Adrenal gland (tissue), 12 donors: ENCODE results near the gene ISCA1. TPM values are rescaled to one million over a fixed set of nuclear protein-coding genes. Genes with fewer than 3 reads are reported as not detected.

ENCODE experiments used
- DNase-seq, 7 donors: peaks; one replicate each; pipeline ENCODE4 v3.0.0-alpha.2; 2019 to 2020
- H3K27ac ChIP-seq, 5 donors: fragments of 200-600 bp; sonication (generic) in 4 of 5; 1 replicate in 3 of 5; 2 replicates in 2 of 5; pipeline versions ENCODE4 v1.5.1 to v1.8.0; 2016 to 2020; ENCODE audit warnings: mild to moderate bottlenecking in 1 of 5
- H3K27me3 ChIP-seq: fragments of 200-600 bp; 2 replicates; pipeline ENCODE4 v1.8.0; 2021
- H3K36me3 ChIP-seq, 2 donors: fragments of 200-600 bp; replicated peaks in 1 of 2; 1 replicate in 1 of 2; 2 replicates in 1 of 2; pipeline versions ENCODE4 v1.5.1 to v1.8.0; 2018 to 2022
- H3K4me1 ChIP-seq, 2 donors: fragments of 200-600 bp; replicated peaks in 1 of 2; 1 replicate in 1 of 2; 2 replicates in 1 of 2; pipeline versions ENCODE4 v1.5.1 to v1.8.0; 2018 to 2021
- H3K4me3 ChIP-seq, 4 donors: fragments of 200-600 bp; sonication (generic) in 3 of 4; one replicate each; pipeline ENCODE4 v1.5.1; 2016 to 2018
- H3K9me3 ChIP-seq, 3 donors: fragments of 200-600 bp; sonication (generic) in 1 of 3; replicated peaks in 1 of 3; 1 replicate in 2 of 3; 2 replicates in 1 of 3; pipeline versions ENCODE4 v1.5.1 to v1.8.0; 2016 to 2021
- POLR2A ChIP-seq, 2 donors: fragments of 450-650 bp; IDR thresholded peaks; one replicate each; pipeline ENCODE4 v1.6.1; 2017; ENCODE audit warnings: antibody characterized with exemption in 2 of 2, mild to moderate bottlenecking in 2 of 2, moderate library complexity in 1 of 2
- WGBS, 4 donors: extraction: QIAGEN DNeasy Blood & Tissue Kit in 2 of 4; methylation state at CpG; one replicate each; pipeline versions ENCODE4 v1.1.5 to v1.1.7; 2013 to 2017; 5-methylcytosine and 5-hydroxymethylcytosine counted together
- intact Hi-C, 2 donors: fragments of 100-400 bp; cut with DNase I; formaldehyde crosslinking; loops; one replicate each; pipeline versions ENCODE4 v1.14.1 to v1.15.0; 2022 to 2023
- polyA plus RNA-seq, 3 donors: library from polyadenylated mRNA; stranded (reverse); fragments of 200-250 nt in 2 of 3; fragments of 350-450 nt in 1 of 3; fragmentation: Illumina TruSeq in 1 of 3; extraction: RNeasy Lipid Tissue Mini Kit (QIAGEN cat#74804) in 1 of 3; gene quantifications; one replicate each; pipeline ENCODE4 v1.2.3, GENCODE V29; 2013 to 2014
- total RNA-seq, 9 donors: library from RNA; depleted of rRNA in 4 of 9; stranded (reverse); fragments of >200 nt in 4 of 9; fragments of 120-200 nt in 1 of 9; fragmentation: NEBNext Ultra II Directional in 1 of 9; extraction: Animal tissue kit (Norgen Biotek cat#: 25700) in 1 of 9; gene quantifications; one replicate each; pipeline versions ENCODE4 v1.1.0 to v1.2.4, GENCODE V29; 2013 to 2023
- TF ChIP-seq, protein P1 (sequence below), 6 experiments: fragments of 450-650 bp in 4 of 6; fragments of 200-600 bp in 2 of 6; sonication (generic) in 1 of 6; IDR thresholded peaks; 1 replicate in 5 of 6; 2 replicates in 1 of 6; pipeline versions ENCODE4 v1.5.1 to v1.8.0; 2016 to 2021; ENCODE audit warnings: antibody characterized with exemption in 6 of 6, mild to moderate bottlenecking in 2 of 6, moderate library complexity in 1 of 6
- donor health status: healthy with polysubstance abuse.
- donor health status: Bipolar disorder and iron deficiency.
- donor health status: DM: yes; HTN: yes; CAD: no.
- donor health status: DM: no; HTN: no; CAD: no.
- donor health status: DM: no; HTN: no; CAD: no.
- donor health status: DM: yes; HTN: yes; CAD: no.

The ISCA1 gene
- total and polyA plus RNA-seq, 12 donors: 16.3 to 128 (median 50.7) TPM

DNA sequence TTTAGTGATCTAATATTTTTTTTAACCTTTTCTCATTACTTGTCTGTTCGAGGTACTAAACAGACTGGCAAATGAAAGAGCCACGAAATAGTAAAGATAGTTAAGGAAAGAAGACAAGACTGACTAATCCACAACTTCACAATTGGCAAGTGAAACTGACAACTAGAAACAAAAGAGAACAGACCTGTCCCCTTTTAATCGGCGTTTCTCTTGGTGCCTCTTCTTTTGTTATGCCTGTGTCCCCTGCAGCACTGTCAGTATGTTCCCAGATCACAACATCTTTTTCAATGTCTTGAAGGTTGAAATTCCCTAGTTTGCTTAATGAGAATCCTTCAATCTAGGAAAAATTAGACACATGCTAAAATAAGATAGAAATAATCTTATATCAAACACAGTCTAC, 45.8 kb upstream of the ISCA1 start:
- H3K4me3 ChIP-seq: no peak overlapping the region
- intact Hi-C loops: no loop called here
- H3K27ac ChIP-seq: peak overlapping the region in 1 of 5 donors; percentile 43
- peaks cover 0 to 15% of the 10 kb centered on the region in 2 donors for H3K4me1 ChIP-seq
- WGBS, 4 donors: 69 to 83% (median 79%) methylated on average over 4 of the region's 4 CpGs
- H3K9me3 ChIP-seq: no peaks in the 10 kb centered on the region
- H3K36me3 ChIP-seq: peaks cover 0 to 44% of the 10 kb centered on the region in 2 donors
- no peak for DNase-seq
- no peaks in the 10 kb centered on the region for H3K27me3 ChIP-seq
- TF ChIP-seq, protein P1, sequence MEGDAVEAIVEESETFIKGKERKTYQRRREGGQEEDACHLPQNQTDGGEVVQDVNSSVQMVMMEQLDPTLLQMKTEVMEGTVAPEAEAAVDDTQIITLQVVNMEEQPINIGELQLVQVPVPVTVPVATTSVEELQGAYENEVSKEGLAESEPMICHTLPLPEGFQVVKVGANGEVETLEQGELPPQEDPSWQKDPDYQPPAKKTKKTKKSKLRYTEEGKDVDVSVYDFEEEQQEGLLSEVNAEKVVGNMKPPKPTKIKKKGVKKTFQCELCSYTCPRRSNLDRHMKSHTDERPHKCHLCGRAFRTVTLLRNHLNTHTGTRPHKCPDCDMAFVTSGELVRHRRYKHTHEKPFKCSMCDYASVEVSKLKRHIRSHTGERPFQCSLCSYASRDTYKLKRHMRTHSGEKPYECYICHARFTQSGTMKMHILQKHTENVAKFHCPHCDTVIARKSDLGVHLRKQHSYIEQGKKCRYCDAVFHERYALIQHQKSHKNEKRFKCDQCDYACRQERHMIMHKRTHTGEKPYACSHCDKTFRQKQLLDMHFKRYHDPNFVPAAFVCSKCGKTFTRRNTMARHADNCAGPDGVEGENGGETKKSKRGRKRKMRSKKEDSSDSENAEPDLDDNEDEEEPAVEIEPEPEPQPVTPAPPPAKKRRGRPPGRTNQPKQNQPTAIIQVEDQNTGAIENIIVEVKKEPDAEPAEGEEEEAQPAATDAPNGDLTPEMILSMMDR (IDR thresholded peaks at IDR 0.05): no peak
- no peak for TF ChIP-seq POLR2A (IDR thresholded peaks at IDR 0.05)

GRCh38 chr9:86326536-86326935, 44.2 kb upstream of the ISCA1 start:
- no peaks in the 10 kb centered on the region for H3K9me3 ChIP-seq
- no peaks in the 10 kb centered on the region for H3K27me3 ChIP-seq
- 70 to 89% (median 84%) methylated on average over 3 of the region's 3 CpGs for WGBS, 4 donors
- no peak overlapping the region for H3K27ac ChIP-seq
- DNase-seq: no peak
- peaks cover 0 to 15% of the 10 kb centered on the region in 2 donors for H3K4me1 ChIP-seq
- H3K4me3 ChIP-seq: no peak overlapping the region
- TF ChIP-seq, protein P1 (IDR thresholded peaks at IDR 0.05): no peak
- no peak for TF ChIP-seq POLR2A (IDR thresholded peaks at IDR 0.05)
- peaks cover 0 to 60% of the 10 kb centered on the region in 2 donors for H3K36me3 ChIP-seq
- intact Hi-C loops: no loop called here

DNA sequence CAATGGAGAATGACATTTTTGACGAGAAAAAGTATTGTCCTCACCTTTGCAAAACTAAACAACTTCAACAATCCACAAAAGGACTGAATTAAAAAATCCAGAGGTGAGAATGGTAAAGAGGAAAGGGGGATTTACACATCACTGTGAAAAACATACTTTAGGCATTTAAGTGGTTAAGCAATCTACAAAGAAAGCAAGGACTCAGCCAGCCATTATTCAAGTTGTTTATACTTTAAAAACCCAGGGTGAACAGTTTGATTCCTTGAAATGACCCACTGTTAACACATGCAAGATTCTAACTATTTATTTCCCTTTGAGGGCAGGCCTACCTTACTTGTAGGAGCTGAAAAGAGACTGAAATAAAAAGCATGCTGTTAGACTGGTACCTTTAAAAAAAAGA, 42.6 kb upstream of the ISCA1 start:
- intact Hi-C loops: no loop called here
- TF ChIP-seq, protein P1 (IDR thresholded peaks at IDR 0.05): no peak
- no peak for TF ChIP-seq POLR2A (IDR thresholded peaks at IDR 0.05)

DNA sequence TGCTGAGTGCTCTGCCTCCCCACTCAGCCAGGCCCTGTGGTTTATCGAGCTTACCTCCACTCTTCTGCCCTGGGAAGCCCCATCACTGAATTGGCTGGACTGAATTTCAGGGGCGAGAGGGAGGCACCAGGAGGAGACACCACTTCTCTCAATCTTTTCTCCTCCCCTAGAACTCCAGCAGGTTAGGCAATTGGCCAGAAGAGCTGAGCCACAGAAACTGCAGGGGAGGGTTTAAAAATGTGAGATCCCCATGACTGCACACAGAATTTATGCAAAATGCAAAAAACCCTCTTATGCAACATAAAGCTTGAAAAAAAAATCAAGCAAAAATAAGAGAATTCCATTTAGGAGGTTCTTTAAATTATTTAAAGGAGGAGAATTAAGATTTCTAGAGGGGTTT, 42.0 kb upstream of the ISCA1 start:
- no peak overlapping the region for H3K4me3 ChIP-seq
- TF ChIP-seq POLR2A (IDR thresholded peaks at IDR 0.05): no peak
- TF ChIP-seq, protein P1 (IDR thresholded peaks at IDR 0.05): no peak
- H3K36me3 ChIP-seq: peaks cover 0 to 73% of the 10 kb centered on the region in 2 donors
- H3K4me1 ChIP-seq: peaks cover 0 to 15% of the 10 kb centered on the region in 2 donors
- no peaks in the 10 kb centered on the region for H3K9me3 ChIP-seq
- intact Hi-C loops: no loop called here
- H3K27me3 ChIP-seq: no peaks in the 10 kb centered on the region
- WGBS, 4 donors: 85 to 100% (median 91%) methylated on average over 2 of the region's 2 CpGs
- no peak overlapping the region for H3K27ac ChIP-seq
- DNase-seq: no peak

More for the DNA sequence above, 42.6 kb upstream of the ISCA1 start:
- DNase-seq: no peak
- 90 to 100% (median 90%) methylated on average over 1 of the region's 1 CpG for WGBS, 4 donors
- Histone ChIP-seq H3K4me3 (no peak overlapping the region), H3K27ac (no peak overlapping the region), H3K9me3 (no peaks in the 10 kb centered on the region), H3K4me1 (peaks cover 0 to 15% of the 10 kb centered on the region in 2 donors), H3K36me3 (peaks cover 0 to 72% of the 10 kb centered on the region in 2 donors), H3K27me3 (no peaks in the 10 kb centered on the region)
